Common myeloid progenitor, CD34-positive (primary cell): ENCODE results near the gene AK4.

Experiments used
- CTCF ChIA-PET: fragments of 350-600 bp; sonication (Branson Sonifier 250); formaldehyde crosslinking; loops from one replicate; lab custom pipeline; 2021; ENCODE audit warnings: antibody characterized with exemption; lab: Charles Lee
- POLR2A ChIA-PET: fragments of 350-600 bp; sonication (Branson Sonifier 250); formaldehyde crosslinking; loops from one replicate; lab custom pipeline; 2021; ENCODE audit warnings: antibody characterized with exemption; lab: Charles Lee
- DNase-seq, 3 donors: peaks; one replicate each; pipeline versions ENCODE4 v3.0.0 to v3.0.0-alpha.2; 2013
- H3K27ac ChIP-seq, 2 experiments: 1 replicate in 1 of 2; 2 replicates in 1 of 2; pipeline ENCODE4 v1.7.0; 2013; ENCODE audit warnings: inconsistent platforms in 2 of 2, low read length in 2 of 2, mild to moderate bottlenecking in 2 of 2, low read depth in 1 of 2, moderate library complexity in 1 of 2; ENCODE audit not compliant: severe bottlenecking in 2 of 2, insufficient read depth in 1 of 2, poor library complexity in 1 of 2
- H3K27me3 ChIP-seq, 5 experiments: replicated peaks in 2 of 5; 1 replicate in 3 of 5; 2 replicates in 2 of 5; pipeline versions ENCODE4 v1.6.1 to v1.7.0; 2013; ENCODE audit warnings: low read length in 4 of 5, mild to moderate bottlenecking in 2 of 5, moderate library complexity in 2 of 5, inconsistent platforms in 1 of 5; ENCODE audit not compliant: insufficient read depth in 5 of 5, control insufficient read depth in 4 of 5
- H3K36me3 ChIP-seq, 4 experiments: 1 replicate in 2 of 4; 2 replicates in 2 of 4; pipeline versions ENCODE4 v1.6.1 to v1.7.0; 2013; ENCODE audit warnings: low read length in 3 of 4, control low read depth in 1 of 4, mild to moderate bottlenecking in 1 of 4; ENCODE audit not compliant: control insufficient read depth in 4 of 4, insufficient read depth in 4 of 4
- H3K4me1 ChIP-seq, 4 experiments: 1 replicate in 3 of 4; 2 replicates in 1 of 4; pipeline versions ENCODE4 v1.6.1 to v1.7.1; 2013; ENCODE audit warnings: low read length in 3 of 4, mild to moderate bottlenecking in 3 of 4, control low read depth in 1 of 4, inconsistent platforms in 1 of 4, moderate library complexity in 1 of 4; ENCODE audit not compliant: control insufficient read depth in 4 of 4, insufficient read depth in 4 of 4; ENCODE audit errors: control extremely low read depth in 1 of 4
- H3K4me3 ChIP-seq, 7 experiments: 1 replicate in 4 of 7; 2 replicates in 3 of 7; pipeline versions ENCODE4 v1.5.1 to v1.7.0; 2013; ENCODE audit warnings: mild to moderate bottlenecking in 7 of 7, low read length in 6 of 7, moderate library complexity in 6 of 7, inconsistent platforms in 2 of 7, low read depth in 2 of 7, control low read depth in 1 of 7; ENCODE audit not compliant: insufficient read depth in 4 of 7, control insufficient read depth in 1 of 7; ENCODE audit errors: extremely low read depth in 1 of 7
- H3K9me3 ChIP-seq, 5 experiments: 1 replicate in 4 of 5; 2 replicates in 1 of 5; pipeline versions ENCODE4 v1.6.1 to v1.7.1; 2013; ENCODE audit warnings: low read length in 4 of 5, mild to moderate bottlenecking in 2 of 5, inconsistent platforms in 1 of 5, low read depth in 1 of 5, moderate library complexity in 1 of 5; ENCODE audit not compliant: control insufficient read depth in 4 of 5, insufficient read depth in 2 of 5; ENCODE audit errors: control extremely low read depth in 1 of 5
- WGBS: methylation state at CpG from one replicate; pipeline ENCODE4 v1.1.5; 2013; ENCODE audit not compliant: insufficient coverage; 5-methylcytosine and 5-hydroxymethylcytosine counted together

The AK4 gene

DNA sequence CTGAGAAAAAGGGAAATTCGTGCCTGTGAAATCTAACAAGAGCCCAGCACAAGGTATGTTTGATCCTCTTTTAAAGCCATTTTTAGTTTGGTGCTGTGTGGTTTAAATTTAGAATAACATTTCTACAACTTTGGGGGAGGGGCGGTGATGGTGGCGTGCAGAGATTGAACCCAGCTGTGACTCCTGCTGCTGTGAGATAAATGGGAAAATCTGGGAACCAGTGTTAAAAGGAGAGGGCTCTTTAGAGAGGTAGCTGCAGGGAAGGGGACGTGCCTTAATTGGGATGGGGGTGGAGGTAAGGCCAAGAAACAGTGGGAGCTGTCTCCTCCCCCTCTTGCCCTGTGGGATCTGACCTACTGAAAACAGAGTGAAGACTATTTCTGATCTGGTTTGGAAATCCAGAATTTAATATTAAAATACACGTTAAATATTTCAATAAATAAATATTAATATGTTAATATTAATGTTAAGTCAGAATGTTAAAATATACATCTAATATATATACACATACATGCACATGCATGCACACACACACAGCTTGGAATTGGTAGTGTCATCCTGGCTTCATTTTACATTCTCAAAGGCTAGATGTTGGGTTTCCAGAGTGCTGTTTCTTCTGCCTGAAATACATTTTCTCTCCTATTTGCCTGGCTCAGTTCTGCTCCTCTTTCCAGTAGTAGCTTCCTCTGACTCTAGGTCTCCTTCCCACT, 131.2 kb downstream of the AK4 start:
- no peaks in the 10 kb centered on the region for H3K27me3 ChIP-seq
- H3K4me1 ChIP-seq = peaks cover 0 to 4% (median 0%) of the 10 kb centered on the region in 4 experiments
- H3K36me3 ChIP-seq = peaks cover 0 to 7% (median under 1%) of the 10 kb centered on the region in 4 experiments
- WGBS = 88% methylated on average over 4 of the region's 5 CpGs
- H3K9me3 ChIP-seq = no peaks in the 10 kb centered on the region
- H3K27ac ChIP-seq = no peak overlapping the region
- no peak for DNase-seq
- ChIA-PET POLR2A (no interaction called here), CTCF (no interaction called here)
- H3K4me3 ChIP-seq = no peak overlapping the region
